Heart left ventricle (tissue), 13 donors: ENCODE measurements around the gene MAP1LC3B.
"Not testable (repeated sequence)": the region's sequence is repeated elsewhere in the genome, so short reads cannot be mapped to it uniquely, and the experiment has no call there.

Source experiments
- CTCF ChIP-seq, 12 donors: fragments of 200-600 bp; sonication (generic) in 4 of 12; IDR thresholded peaks; one replicate each; pipeline versions ENCODE4 v1.5.0 to v1.8.0; 2018 to 2022; ENCODE audit warnings: antibody characterized with exemption in 12 of 12, mild to moderate bottlenecking in 5 of 12
- POLR2A ChIP-seq, 2 donors: fragments of 450-650 bp; IDR thresholded peaks; one replicate each; pipeline ENCODE4 v1.6.1; 2017; ENCODE audit warnings: antibody characterized with exemption in 2 of 2, mild to moderate bottlenecking in 2 of 2, moderate library complexity in 2 of 2
- donor health status: ischemic (EF 13 %, LVEDD 7.1; RV severe dilation, severe dysfunction).
- donor health status: DM: no; HTN: yes; CAD: no.
- donor health status: DM: no; HTN: no; CAD: no.
- donor health status: ischemic (EF 25% LVEDD 6.9; RV normal size, moderate dysfunction).
- donor health status: ischemic (EF 25% LVEDD 5.7; RV mildly dilated, moderate dysfunction).
- donor health status: ischemic (EF 35%, LVEDD 5.7; RV mildly dilated, moderate dysfunction).
- donor health status: nonischemic (EF 11% LVEDD 7.7; RV severe dilation, severe dysfunction).
- donor health status: DM: yes; HTN: yes; CAD: no.
- donor health status: PGD.
- donor health status: ischemic (EF 29% LVEDD 5.4; RV normal size, mild dysfunction).
- donor health status: nonischemic (EF 23%, LVEDD 6.1; RV moderate dilation, normal function).

GRCh38 chr16:87389914-87390313, 2.2 kb upstream of the MAP1LC3B start:
- not testable (repeated sequence) for TF ChIP-seq CTCF, POLR2A (IDR thresholded peaks at IDR 0.05)
